ENCODE results near the gene SH3BGRL2. TPM values are rescaled to one million over a fixed set of nuclear protein-coding genes. Genes with fewer than 3 reads are reported as not detected.

Gene SH3BGRL2
- polyA plus RNA-seq (2013, experiment 1 of 2; ENCODE audit: insufficient read length) = 1.8 TPM
- polyA plus RNA-seq (2013, experiment 2 of 2; ENCODE audit: insufficient read length) = 4.1 TPM

GRCh38 chr6:79630883-79631692, at the start of gene SH3BGRL2:
Gene SH3BGRL2 (plus strand): TSS chr6:79631329. CDS start chr6:79631462, 133 bp downstream.
- DNase-seq = peak; percentile 70

GRCh38 chr6:79584332-79584731, 46.8 kb upstream of the SH3BGRL2 start:
- DNase-seq = no peak

DNA sequence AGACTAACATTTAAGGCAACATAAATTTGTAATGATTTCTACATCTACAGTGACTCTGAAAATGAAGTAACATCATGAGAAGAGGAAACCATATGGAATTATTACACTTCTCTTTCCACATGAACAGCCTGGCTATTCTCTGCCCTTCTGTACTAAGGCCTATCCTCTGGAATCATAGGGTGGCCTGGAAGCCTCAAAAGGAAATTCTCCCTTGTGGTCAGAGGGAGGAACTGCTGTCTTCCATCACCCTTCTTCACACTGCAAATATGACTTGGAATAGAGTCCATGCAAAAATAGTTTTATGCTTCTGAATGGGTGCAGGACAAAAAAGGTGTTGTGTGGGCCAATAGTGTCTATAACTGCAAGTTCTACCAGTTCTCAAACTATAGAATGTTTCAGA, 44.6 kb upstream of the SH3BGRL2 start:
- DNase-seq = peak; percentile 34

DNA sequence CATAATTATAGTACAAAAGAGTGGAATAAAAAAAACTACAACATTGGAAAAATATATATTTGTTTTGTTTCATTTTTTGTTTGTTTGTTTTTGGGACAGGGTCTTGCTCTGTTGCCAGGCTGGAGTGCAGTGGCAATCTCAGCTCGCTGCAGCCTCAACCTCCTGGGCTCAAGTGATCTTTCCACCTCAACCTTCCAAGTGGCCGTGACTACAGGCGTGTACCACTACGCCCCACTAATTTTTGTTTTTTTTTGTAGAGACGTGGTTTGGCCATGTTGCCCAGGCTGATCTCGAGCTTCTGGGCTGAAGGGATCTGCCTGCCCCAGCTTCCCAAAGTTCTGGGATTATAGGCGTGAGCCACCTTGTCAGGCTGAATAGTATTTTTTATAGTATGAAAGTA, 41.4 kb upstream of the SH3BGRL2 start:
- no peak for DNase-seq

DNA sequence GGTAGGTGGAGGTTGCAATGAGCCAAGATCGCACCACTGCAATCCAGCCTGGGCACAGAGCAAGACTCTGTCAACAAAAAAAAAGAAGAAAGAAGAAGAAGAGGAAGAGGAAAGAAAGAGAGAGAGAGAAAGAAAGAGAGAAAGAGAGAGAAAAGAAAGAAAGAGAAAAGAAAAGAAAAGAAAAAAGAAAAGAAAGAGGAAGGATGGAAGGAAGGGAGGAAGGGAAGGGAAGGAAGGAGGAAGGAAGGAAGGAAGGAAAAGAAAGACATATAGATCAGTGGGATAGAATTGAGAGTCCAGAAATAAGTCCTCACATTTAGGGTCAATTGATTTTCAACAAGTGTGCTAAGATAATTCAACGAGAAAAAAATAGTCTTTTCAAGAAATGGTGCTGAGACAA, 34.0 kb upstream of the SH3BGRL2 start:
- DNase-seq = no peak

- no peak for DNase-seq
Measured at GRCh38 chr6:79598012-79598411, 33.1 kb upstream of the SH3BGRL2 start.

GRCh38 chr6:79599725-79600259, 31.3 kb upstream of the SH3BGRL2 start:
- DNase-seq = no peak

DNA sequence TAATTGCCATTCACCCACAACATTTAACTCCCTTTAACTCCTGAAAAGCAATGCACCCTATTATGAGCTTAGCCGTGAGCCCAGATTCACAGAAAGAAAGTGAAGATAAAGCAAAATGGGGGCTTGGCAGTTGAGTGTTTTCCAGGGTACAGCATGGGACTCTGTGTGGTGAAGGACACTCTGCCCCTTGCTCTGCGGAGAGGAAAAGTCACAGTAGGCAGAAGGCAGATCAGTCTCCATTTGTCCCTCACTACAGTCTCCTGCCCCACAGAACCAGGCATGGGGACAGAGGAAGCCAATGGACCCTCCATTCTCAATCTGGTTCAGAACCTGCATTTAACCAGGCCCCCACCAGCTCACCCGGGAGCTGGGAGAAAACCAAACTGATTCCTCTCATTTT, 30.8 kb upstream of the SH3BGRL2 start:
- no peak for DNase-seq

DNA sequence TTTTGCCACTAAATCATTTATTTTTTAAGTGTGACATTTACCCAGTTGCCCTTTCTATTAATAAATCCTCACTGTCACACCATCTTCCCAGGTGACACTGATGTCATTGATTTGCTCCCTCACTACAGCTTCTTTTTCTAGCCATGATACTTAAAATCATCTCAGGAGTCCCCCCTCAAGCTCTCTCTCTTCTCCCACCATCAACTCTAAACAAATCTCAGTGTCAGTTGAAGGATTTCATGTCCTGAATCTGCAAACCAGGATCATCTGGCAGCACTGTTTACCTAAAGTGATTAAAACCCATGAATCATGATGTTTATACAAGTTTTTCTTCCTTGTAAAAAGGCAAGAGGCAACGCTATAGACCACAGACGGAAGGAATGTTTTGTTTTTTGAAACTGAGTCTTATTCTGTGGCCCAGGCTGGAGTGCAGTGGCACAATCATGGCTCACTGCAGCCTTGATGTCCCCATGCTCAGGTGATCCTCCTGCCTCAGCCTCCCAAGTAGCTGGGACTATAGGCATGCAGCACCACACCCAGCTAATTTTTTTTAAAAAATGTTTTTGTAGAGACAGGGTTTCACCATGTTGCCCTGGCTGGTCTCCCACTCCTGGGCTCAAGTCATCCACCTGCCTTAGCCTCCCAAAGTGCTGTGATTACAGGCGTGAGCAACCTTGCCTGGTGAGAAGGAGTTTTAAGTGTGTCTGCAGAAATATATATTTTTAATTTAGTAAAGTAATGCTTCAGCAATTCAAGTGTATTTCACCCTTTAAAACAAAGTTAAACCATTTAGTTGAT, 30.1 kb upstream of the SH3BGRL2 start:
- peak; percentile 80 for DNase-seq

DNA sequence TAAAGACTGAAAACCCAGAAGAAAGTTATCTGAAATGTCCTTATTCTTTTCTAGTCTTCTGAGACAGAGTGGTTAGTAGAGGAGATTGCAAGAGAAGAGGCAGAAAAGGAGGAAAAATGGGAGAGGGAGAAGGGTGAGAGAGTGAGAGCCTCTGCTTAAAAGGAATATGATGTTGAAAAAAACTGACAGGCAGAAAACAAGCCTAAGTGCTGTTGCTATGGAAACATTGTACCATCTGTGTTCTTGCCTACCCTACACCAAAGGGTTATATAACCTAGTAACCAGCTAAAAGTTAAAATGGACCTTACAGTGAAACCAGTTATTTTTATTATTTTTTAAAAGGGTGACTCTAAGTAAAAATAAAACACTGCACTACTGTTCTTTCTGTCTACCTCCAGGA, 28.3 kb upstream of the SH3BGRL2 start:
- no peak for DNase-seq

DNA sequence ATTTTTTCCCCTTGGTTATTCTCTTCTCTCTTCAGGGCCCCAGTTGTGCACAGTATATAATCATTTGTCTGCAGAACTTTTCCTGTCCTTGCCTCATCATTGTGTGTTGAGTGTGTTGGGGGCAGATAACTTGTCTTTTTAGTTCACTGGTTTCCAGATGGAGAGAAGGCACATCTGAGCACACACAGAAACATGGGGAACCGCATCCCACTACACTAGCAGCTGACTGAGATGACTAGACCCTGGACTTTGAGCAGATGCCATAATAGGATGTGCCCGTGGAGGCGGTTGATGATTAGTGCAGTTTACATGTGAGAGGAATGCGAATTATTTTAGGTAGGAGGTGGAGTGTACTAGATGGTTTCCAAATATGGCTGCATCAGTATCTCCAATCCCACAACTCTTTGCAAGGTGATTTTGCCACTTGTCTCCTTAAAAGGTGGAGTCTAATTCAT, 26.5 kb upstream of the SH3BGRL2 start:
- peak; percentile 75 for DNase-seq

DNA sequence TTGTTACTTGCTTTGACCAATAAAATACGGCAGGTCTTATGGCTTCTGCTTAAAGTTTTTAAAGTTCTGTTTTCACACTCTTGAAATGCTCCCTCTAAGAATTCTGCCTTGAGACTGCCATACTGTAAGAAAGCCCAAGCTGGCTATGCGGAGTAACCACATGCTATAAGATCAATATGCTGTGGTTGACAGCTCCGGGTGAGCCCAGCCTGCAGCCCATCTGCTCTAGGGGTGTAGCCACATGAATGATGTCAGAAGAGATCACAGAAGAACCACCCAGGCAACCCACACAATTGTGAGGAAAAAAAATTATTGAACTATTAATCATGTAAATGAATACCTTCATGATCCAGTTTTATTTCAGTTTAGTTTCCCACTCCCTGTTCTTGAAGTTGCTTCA, 26.1 kb upstream of the SH3BGRL2 start:
- DNase-seq = peak; percentile 24

DNA sequence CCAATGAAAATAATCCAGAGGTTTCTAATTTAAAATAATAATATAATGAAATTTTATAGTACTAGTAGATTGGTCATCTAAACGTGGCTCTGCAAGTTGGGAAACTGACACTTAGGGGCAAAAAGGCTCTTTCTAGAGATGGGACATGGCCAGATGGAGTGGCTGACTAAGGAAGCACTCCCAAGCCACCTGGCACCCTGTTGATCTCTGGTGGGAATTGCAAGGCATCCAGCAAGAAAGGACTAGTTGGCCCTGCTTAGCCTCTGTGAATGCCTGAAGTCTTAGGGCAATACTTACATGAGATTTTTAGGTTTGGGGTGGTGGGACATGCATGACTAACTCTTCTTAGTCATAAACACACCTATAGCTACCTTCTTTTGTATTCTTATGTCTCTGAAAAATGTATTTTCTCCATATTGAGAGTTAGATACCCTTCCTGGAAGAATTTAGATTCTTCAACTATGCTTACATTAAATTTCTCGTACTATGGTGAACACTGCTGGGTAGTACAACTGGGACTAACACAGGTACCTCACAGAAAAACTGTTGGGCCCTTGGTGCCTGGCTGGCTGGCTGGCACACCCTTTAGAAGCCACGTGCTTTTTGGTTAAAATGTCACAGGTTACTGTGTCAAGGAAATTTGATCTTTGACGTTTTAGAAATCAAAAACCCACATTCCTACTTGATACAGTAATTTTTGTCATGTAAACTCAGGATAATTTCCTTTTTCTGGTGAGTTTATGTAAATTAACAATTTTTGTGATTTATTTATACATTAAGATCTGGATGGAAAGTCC, 25.0 kb upstream of the SH3BGRL2 start:
- no peak for DNase-seq

DNA sequence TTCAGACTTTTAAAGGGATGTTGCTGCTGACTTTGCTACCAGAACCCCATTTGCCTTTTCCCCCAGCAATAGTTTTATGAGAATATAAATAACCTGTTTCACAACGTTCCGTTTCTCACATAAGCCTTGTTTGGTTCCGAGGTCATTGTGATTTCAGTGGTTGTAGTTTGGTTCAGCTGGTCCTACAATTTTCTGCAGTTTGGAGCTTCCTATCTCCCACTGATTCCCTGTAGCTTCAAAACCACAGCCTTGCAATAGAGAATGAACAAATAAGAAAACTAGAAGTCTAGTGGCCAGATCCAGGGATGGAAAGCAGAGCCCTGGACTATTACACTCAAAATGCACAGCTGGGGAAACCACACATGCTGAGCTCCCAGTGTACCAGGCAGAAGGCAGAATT, 24.1 kb upstream of the SH3BGRL2 start:
- DNase-seq = no peak

DNA sequence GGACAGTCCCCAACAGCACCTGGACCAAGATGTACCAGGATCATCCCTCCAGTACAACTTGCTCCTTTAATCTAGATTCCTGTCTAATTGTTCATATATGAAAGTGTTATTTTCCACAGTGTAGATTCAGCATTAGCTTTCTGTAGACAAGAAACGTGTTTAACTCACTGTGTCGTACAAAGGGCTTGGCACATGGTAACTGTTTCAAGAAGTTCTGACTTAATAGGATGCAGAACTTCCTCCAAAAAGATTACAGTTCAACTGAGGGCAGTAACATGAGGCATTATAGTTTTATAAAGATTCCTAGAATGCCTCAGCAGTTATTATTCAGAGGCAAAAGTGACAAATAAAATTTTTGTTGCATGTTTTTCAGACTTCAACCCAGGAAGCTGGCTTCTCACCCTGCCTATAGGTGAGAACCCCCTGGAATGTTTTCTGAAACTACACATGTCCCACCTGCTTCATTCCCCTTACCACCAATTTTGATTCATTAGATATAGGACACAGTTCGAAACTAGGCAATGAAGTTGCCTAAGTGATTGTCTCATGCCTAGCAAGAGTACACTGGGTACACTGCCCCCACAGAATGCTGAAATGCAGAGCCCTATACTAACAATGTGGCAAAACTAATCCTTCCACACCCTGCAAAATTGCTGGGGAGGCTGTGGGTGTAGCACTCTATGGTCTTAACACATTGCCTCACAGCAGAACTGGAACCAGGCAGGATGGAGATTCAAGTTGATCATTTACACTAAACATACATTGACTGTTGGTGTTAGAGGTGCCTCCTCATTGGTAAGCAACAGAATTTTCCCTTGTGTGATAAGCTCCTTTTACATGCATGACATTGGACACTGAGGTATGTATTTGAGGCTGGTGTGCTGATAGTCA, 22.6 kb upstream of the SH3BGRL2 start:
- peak; percentile 12 for DNase-seq

DNA sequence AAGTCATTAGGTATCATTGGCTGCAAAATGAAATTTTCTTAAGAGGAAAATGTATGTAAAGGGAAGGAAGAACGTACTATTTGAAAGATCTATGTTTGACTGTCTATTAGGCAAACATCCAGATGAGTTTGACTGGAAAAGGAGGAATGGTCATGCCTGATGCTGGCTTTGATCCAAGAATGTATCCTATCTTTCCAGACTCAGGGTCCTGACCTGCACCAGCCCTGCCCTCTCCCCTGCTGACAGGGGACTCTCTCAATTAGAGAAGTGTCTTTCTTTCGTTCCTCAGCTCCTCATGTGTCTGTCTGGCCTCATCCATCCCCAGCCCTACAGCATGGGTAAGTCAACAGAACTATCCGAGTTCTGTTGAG, 21.9 kb upstream of the SH3BGRL2 start:
- DNase-seq = no peak

GRCh38 chr6:79610306-79611009, 20.7 kb upstream of the SH3BGRL2 start:
- no peak for DNase-seq

- no peak for DNase-seq
Measured at GRCh38 chr6:79612457-79612856, 18.7 kb upstream of the SH3BGRL2 start.

DNA sequence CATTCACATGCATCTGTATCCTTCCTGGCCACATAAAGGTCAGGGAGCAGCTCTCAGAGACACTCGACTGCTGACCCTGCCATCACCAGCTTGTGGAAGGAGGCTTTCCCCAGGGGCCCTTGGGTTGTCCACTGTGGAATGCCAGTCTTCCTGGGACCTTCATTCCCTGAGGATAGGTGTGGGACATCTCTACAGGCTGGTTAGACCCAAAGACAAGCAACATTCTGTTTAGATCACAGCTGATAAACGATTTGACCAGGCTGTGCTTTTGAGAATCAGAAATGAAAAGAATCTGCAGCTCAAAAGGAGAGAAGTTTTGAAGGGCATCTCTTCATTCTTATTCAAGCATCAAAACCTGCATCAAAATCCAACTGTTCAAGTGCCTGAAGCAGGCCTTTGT, 18.2 kb upstream of the SH3BGRL2 start:
- DNase-seq = no peak

- DNase-seq = no peak
Measured at GRCh38 chr6:79613912-79614311, 17.2 kb upstream of the SH3BGRL2 start.
